ENCODE measurements around the gene BORCS5. TPM values are rescaled to one million over a fixed set of nuclear protein-coding genes. Genes with fewer than 3 reads are reported as not detected.

The BORCS5 gene
- total and polyA plus RNA-seq, 7 donors: 4.3 to 13.3 (median 11.0) TPM

DNA sequence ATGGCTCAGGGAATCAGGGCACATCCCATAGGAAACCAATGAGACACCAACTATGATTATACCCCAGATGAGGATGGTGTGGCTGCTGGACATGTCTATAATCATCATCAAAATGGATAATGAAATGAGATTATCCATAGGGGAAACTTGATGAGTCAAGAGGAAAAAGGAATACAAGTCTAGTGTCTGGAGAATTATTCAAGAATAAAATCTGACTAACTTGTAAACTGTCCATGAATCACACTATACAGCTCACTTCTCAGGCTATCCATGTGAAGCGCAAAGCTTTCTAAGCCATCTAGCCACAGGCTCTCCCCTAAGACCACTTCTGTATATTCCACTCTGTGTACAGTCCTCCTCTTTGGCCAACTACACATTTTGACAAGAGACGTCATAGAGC lies 153.3 kb downstream of the BORCS5 start:
- no peaks in the 10 kb centered on the region for H3K9me3 ChIP-seq
- WGBS, 3 donors: 85 to 86% (median 85%) methylated on average over 2 of the region's 2 CpGs
- H3K27me3 ChIP-seq (ENCODE audit: insufficient read depth in 3 of 3, low read length in 2 of 3): no peaks in the 10 kb centered on the region
- intact Hi-C loops (cut with DNase I): no loop called here
- DNase-seq (no peak), ATAC-seq (peak; percentile 33 to 72 (median 64))
- TF ChIP-seq, protein P1, sequence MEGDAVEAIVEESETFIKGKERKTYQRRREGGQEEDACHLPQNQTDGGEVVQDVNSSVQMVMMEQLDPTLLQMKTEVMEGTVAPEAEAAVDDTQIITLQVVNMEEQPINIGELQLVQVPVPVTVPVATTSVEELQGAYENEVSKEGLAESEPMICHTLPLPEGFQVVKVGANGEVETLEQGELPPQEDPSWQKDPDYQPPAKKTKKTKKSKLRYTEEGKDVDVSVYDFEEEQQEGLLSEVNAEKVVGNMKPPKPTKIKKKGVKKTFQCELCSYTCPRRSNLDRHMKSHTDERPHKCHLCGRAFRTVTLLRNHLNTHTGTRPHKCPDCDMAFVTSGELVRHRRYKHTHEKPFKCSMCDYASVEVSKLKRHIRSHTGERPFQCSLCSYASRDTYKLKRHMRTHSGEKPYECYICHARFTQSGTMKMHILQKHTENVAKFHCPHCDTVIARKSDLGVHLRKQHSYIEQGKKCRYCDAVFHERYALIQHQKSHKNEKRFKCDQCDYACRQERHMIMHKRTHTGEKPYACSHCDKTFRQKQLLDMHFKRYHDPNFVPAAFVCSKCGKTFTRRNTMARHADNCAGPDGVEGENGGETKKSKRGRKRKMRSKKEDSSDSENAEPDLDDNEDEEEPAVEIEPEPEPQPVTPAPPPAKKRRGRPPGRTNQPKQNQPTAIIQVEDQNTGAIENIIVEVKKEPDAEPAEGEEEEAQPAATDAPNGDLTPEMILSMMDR (IDR thresholded peaks at IDR 0.05): no peak
- peak overlapping the region; percentile 57 for H3K27ac ChIP-seq
- H3K36me3 ChIP-seq (ENCODE audit: insufficient read depth in 1 of 2, low read depth in 1 of 2): no peaks in the 10 kb centered on the region
- H3K4me3 ChIP-seq: no peak overlapping the region
- peaks cover 71% of the 10 kb centered on the region for H3K4me1 ChIP-seq

DNA sequence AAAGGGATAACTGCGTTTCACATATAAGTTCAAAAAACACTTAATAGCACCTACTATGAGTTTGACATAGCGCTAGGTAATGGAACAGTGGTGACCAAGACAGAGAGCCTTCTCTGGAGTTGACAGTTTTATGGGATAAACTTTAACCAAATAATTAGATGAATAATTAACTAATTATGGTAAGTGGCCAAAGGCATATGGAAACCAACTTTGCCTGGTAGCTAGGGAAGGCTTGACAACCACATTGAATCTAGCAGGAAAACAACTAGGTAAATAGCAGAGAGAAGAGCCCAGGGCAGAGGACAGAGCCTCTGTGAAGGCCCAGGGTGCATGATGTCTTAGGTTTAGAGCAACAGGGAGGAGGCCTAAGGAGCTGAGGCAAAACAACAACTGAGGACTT lies 153.7 kb downstream of the BORCS5 start:
- H3K27me3 ChIP-seq (ENCODE audit: insufficient read depth in 3 of 3, low read length in 2 of 3): no peaks in the 10 kb centered on the region
- H3K9me3 ChIP-seq: no peaks in the 10 kb centered on the region
- 96 to 100% (median 100%) methylated on average over 2 of the region's 2 CpGs for WGBS, 3 donors
- intact Hi-C loops (cut with DNase I): no loop called here
- H3K4me3 ChIP-seq: no peak overlapping the region
- peaks cover 67% of the 10 kb centered on the region for H3K4me1 ChIP-seq
- H3K27ac ChIP-seq: peak overlapping the region; percentile 57
- TF ChIP-seq, protein P1 (IDR thresholded peaks at IDR 0.05): no peak
- DNase-seq (no peak), ATAC-seq (no peak)
- H3K36me3 ChIP-seq (ENCODE audit: insufficient read depth in 1 of 2, low read depth in 1 of 2): no peaks in the 10 kb centered on the region

DNA sequence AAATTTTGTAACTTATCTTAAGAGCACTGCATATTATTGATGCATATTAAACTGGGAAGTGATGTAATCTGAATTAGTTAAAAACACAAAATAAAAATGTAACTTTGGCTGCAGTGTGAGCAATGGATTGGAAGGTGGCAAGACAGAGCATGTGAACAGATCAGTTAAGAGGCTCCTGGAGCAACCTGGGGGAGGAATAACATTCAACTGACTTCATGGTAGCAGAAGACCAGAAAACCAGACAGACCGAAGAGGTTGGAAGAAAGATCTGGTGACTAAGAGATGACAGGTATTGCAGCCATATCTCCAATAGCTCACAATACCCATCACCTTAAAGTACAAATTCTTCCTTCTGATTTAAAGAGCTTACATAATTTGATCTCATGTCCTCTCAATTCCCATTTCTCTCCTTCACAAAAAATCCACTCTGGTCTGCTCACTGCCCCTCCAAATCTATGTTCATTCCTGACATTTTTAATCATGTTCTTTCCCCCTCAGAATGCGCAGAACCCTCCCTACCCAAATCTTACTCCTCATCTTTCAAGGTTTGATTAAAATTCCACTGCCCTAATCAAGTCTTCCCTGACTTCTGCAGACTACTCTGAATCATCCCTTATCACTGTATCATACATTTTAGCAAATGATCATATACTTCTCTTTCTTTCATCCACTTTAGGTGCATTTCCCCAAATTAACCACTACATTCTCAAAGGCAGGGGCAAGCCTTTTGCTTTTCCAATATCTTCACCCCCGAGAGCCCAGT lies 154.3 kb downstream of the BORCS5 start:
- Histone ChIP-seq H3K4me3 (no peak overlapping the region), H3K9me3 (no peaks in the 10 kb centered on the region), H3K36me3 (ENCODE audit: insufficient read depth in 1 of 2, low read depth in 1 of 2) (no peaks in the 10 kb centered on the region), H3K27ac (no peak overlapping the region), H3K4me1 (peaks cover 61% of the 10 kb centered on the region), H3K27me3 (ENCODE audit: insufficient read depth in 3 of 3, low read length in 2 of 3) (no peaks in the 10 kb centered on the region)
- DNase-seq (no peak), ATAC-seq (no peak)
- TF ChIP-seq, protein P1 (IDR thresholded peaks at IDR 0.05): no peak
- intact Hi-C loops (cut with DNase I): no loop called here
- 64 to 90% (median 69%) methylated on average over 3 of the region's 3 CpGs for WGBS, 3 donors

DNA sequence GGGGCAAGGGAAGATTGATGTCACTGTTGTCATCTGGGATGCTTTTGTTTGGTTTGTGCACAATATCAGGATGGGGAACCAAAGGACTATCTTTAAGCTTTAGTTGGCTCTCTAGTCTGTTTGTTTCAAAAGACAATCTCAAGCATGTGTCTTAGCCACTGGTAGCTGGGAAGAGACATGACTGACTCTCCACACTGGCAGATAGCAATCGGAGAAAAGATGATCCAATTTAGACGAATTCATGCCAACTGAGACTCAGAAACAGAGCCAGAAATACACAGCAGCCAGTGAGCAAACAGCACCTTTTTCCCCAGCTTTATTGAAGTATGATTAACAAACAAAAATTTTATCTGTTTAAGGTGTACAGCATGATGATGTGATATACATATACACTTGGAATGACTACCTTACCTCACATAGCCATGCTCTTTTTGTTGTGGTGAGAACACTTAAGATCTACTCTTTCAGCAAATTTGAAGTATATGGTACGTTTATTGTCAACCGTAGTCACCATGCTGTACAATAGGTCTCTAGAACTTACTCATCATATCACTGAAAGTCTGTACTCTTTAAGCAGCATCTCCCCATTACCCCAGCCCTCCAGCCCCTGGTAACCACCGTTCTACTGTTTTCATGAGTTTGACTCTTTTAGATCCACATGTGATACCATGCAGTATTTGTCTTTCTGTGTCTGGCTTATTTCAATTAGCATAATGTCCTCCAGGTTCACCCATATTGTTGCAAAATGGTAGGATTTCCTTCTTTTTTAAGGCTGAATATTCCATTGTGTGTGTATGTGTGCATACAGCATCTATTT lies 155.2 kb downstream of the BORCS5 start:
- no peak for DNase-seq
- TF ChIP-seq, protein P1 (IDR thresholded peaks at IDR 0.05): no peak
- no peaks in the 10 kb centered on the region for H3K36me3 ChIP-seq (ENCODE audit: insufficient read depth in 1 of 2, low read depth in 1 of 2)
- no peak overlapping the region for H3K27ac ChIP-seq
- intact Hi-C loops (cut with DNase I): no loop called here
- no peak overlapping the region for H3K4me3 ChIP-seq
- no peak for ATAC-seq
- peaks cover 52% of the 10 kb centered on the region for H3K4me1 ChIP-seq
- no peaks in the 10 kb centered on the region for H3K27me3 ChIP-seq (ENCODE audit: insufficient read depth in 3 of 3, low read length in 2 of 3)
- H3K9me3 ChIP-seq: no peaks in the 10 kb centered on the region
- 59 to 78% (median 66%) methylated on average over 5 of the region's 5 CpGs for WGBS, 3 donors

Measured in psoas muscle (tissue), 8 donors.